HG03280 (cell line): ENCODE measurements around the gene KLK7.

Experiments used
- ATAC-seq: cut with Tn5 transposase; IDR thresholded peaks from one replicate; pipeline ENCODE4 v1.9.1; 2021; ENCODE audit warnings: mild to moderate bottlenecking, moderate library complexity; ENCODE audit not compliant: unreplicated experiment

Gene KLK7

GRCh38 chr19:50983625-50984292, at the start of gene KLK7:
TSS of gene KLK7 (minus strand) at chr19:50983917. CDS start at chr19:50982399, 1,518 bp downstream.
- no peak for ATAC-seq

- no peak for ATAC-seq
These were observed 48.1 kb upstream of the KLK7 start for GRCh38 chr19:51031880-51032225.

DNA sequence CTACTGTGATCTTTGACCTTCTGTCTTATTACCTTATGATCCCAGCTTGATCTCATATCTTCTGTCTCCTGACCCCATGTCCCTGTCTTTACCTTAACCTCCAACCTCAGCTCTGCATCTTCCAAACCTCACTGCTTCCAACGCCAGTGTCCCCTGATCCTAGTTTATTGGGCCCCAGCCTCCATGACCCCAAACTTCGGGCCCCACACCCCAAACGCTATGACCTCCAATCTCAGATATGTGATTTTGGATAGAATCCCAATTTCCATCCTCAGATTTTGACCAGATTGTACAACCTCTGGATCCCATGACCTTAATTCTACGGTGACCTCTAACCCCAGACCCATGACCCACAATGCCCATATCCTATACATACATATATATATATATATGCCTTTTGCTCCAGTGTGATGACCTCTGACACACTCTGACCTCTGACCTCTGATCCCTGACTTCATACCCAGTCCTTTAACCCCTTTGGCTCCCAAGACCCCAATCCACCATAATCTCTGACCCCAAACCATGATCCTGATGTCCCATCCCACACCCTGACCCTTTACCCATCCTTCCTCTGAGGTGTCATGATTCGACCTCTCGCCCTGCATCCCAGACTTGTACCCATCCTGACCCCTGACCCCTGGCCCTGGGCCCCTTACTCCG, 47.6 kb upstream of the KLK7 start:
- no peak for ATAC-seq

DNA sequence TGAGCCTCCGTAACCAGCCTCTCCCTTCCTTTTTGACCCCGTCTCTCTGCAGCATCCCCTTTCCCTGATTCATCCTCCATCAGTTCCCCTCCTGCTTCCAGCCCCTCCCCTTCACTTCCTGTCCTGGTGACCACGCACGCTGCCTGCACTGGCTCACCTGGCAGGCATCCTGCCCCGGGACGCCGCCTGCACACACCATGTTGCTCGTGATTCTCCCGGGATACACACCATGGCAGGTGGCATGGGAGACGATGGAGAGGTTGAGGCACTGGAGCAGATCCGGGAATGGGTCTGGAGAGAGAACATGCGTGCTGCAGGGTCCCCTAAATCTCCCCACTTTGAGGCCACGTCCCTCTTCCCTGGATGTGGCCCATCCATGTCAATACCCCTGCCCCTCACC, 46.9 kb upstream of the KLK7 start:
- ATAC-seq, result no peak

DNA sequence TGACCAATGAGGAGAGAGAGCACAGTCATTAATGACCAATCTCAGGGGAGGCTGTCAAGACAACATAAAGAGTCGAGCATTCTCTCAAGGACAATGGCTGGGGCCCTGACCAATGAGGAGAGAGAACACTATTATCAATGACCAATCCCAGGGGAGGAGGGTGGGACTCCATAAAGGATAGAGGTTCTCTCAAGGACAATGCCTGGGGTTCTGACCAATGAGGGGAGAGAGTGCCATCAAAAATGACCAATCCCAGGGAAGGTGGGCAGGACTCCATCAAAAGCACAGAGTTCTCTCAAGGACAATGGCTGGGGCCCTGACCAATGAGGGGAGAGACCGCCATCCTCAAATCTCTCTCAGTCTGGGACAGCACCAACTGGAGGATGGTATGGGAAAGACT, 46.0 kb upstream of the KLK7 start:
- ATAC-seq, result no peak

- ATAC-seq, result no peak
These were observed 44.2 kb upstream of the KLK7 start for GRCh38 chr19:51027873-51028272.

DNA sequence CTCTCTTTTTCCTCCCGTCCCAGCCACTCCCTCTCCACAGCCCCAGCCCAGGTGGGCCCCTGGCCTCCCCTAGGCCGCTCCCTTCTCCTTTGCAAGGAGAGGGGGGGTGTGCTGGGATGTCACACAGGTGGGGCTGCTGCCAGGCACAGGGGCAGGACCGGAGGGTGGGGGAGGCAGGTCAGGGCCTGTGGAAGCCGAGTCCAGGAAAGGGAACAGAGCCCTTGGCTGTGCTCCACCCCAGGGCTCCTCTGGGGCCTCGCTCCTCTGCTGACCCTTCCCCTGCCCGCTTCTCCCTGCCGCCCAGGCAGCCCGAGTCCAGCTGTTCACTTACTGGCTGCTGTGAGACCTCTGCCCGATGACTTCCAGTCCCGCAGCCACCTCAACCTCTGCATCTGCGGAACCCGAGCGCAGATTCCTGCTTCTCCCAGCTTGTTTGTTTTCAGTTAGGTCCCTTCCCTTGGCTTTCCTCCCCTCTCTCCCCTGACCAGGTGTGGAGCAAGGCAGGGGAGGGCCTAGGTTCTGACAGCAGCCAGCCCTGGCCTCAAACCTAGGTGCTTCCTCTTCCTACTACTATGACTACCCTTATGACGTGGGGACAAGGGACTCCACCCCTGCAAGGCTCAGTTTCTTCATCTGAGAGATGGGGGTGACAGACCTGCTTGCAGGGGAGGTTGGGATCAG, 43.5 kb upstream of the KLK7 start:
- no peak for ATAC-seq

GRCh38 chr19:51026554-51026831, 42.8 kb upstream of the KLK7 start, which contains the start of gene KLK11:
TSS of gene KLK11 (minus strand) at chr19:51026616. CDS start at chr19:51025631, 985 bp downstream.
- ATAC-seq, result no peak

GRCh38 chr19:51025809-51026553, 42.3 kb upstream of the KLK7 start:
- no peak for ATAC-seq

DNA sequence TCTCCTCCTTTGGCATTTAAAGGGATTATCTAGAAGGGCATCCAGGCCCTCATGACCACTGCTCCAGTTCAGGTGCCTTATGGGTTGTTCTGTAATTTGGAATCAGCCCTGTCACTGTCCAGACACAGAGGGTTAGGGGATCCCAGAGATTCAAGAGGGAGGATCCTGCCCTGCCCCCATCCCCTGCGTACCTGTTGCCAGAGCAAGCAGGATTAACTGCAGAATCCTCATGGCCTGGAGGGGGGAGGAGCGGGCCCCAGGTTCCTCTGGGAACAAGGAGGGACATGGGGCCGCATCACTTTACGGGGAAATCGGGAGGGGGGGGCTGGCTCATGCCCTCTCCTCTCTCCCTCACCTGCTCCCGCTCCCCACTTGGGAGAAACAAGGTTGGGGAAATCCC, 41.7 kb upstream of the KLK7 start:
- ATAC-seq, result no peak

DNA sequence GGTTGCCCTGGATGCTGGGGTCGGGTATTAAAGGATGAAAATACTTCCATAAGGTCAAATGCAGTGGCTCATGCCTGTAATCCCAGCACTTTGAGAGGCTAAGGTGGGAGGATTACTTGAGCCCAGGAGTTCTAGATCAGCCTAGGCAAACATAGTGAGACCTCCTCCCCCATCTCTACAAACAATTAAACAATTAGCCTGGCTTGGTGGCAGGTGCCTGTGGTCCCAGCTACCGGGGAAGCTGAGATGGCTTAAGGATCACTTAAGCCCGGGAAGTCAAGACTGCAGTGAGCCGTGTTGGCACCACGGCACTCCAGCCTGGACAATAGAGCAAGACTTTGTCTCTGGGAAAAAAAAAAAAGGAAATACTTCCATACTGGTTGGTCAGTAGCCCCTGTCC, 41.2 kb upstream of the KLK7 start:
- no peak for ATAC-seq

- ATAC-seq, result no peak
These were observed 40.2 kb upstream of the KLK7 start for GRCh38 chr19:51023946-51024345.

DNA sequence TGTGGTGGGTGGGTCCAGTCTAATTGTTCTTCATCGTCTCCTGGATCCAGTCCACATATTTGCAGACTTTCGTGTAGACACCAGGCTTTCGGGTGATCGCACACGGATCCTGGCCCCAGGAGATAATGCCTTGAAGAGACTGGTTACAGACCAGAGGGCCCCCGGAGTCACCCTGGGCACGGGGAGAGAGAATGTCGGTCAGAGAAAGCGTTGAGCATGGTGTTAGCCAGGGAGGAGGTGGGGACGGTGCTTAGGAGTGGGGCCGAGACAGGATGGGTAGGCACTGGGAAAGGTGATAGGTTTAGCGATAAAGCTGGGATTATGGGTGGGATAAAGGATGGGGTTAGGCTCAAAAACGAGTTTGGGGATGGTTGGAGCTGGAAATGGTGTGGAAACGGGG, 38.8 kb upstream of the KLK7 start:
- no peak for ATAC-seq

DNA sequence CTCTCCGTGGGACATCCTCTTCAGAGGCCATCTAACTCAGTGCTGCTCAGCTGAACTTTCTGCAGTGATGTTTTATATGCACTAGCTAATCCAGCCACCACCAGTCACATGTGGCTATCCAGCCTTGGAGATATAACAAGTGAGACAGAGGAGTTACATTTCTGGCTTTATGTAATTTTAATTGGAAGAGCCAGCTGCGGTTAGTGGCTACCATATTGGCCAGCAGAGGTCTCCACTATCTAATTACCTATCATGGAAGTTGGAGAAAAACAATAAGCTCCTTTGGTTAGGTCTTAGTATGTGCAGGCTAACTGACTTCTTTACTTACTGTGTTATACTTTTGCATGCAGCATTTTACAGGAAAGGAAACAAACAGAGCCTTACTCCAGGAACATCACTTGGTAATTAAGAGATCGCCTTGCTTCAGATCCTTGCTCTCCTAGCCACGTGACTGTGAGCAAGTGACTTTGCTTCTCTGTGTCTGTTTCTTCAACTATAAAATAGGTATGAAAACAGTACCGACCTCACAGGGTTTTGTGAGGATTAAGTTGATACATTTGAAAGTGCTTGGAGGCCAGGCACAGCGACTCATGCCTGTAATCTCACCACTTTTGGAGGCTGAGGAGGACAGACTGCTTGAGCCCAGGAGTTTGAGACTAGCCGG, 37.4 kb upstream of the KLK7 start:
- no peak for ATAC-seq

DNA sequence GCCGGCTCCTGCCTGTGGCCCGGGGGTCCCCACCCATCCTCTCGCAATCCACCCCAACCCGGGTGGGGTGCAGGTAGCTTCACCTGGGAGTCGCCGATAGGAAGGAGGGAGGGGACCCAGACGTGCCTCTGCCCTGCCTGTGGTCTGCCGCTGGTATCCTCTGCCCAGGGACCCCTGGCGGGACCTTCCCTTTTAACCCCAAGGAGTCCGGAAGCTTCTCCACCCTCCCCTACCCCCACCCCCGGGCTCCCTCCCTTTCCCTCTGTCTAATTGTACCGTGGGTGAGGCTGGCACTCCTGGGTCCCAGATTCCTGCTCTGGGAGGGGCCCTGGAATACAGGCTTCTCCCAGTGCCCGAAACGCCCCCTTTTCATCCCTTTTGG, 35.8 kb upstream of the KLK7 start, which contains the start of gene KLK10:
KLK10 (minus strand) TSS at position 166 of the 382 bp plus-strand sequence. CDS start 579 bp downstream, outside the sequence.
- ATAC-seq, result no peak

- no peak for ATAC-seq
These were observed 35.2 kb upstream of the KLK7 start for GRCh38 chr19:51018745-51019543.

DNA sequence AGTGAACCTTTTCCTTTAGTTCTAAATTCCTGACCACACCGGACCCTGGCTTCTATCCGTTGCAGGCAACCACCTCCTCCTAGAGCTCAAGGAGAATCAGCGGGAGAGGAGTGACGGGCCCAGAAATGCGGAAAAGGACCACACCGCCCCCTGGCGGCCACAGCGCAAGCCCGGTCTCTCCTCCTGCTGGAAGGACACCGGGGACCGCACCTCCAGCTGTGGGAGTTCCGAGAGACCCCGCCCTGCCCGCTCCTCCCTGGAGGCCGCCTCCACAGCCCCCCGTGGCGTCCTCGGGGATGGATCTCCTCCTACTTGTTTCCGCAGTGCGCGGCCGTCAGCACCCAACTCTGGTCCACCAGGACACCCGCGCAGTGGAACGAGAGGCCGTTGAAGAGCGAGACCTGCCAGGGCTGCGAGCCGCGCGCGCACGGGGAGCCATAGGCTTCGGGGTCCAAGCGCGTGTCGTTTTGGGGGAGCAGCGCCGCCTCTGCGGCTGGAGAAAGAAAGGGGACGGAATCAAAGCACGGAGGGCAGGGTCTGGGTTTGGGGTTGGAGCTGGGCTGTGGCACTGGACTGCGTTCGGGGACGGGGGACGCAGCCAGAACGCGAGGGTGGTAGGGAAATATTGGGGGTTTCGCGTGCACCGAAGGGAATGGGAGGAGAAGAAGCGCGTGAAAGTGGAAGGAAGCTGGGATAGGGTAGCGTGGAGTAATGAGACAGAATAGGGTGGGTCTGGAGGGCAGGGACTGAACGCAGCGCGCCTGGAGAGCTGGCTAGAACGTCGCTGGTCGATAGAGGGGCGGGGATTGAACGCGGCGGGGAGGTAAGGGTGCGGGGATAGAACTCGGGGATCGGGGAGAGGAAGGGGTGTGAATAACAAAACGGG, 33.3 kb upstream of the KLK7 start:
- ATAC-seq, result no peak

DNA sequence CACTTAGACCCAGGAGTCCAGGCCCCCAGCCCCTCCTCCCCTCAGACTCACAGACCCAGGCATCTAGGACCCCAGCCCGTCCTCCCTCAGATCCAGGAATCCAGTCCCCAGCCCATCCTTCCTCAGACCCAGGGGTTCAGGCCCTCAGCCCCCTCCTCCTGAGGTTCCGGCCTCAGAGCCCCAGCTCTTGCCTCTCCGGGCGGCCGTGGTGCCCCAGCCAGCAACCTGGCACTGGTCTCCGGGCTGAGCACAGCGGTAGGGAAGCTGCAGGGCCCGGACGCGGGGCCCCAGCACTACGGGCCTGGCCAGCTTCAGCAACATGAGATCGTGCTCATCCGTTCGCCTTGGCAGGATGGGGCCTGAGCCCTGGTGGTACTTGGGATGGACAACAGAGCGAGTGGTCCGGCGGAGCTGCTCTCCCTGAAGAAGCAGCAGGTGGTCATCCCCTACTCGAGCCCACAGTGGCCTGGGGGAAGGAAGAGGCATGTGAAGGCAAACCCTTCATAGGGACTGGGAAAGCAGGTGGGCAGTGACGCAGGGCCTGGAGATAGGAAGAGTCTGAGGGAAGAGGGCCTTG, 32.1 kb upstream of the KLK7 start:
- no peak for ATAC-seq

GRCh38 chr19:51014242-51014641, 30.5 kb upstream of the KLK7 start:
- no peak for ATAC-seq
